K562 (cell line): ENCODE data around the gene STUB1. TPM values are rescaled to one million over a fixed set of nuclear protein-coding genes. Genes with fewer than 3 reads are reported as not detected.
A peak's percentile ranks its signal among the peaks of the same experiment; 100 is the strongest.

Experiments used
- ATAC-seq: fragments of 200-7000 bp; cut with Tn5 transposase; 3 replicates; pipeline ENCODE4 v1.9.1; 2020; ENCODE audit warnings: moderate library complexity
- BruUV-seq: library from RNA; stranded (reverse); fragments of 400-500 nt; replicated peaks from 2 replicates; lab custom pipeline; 2021; lab: Mats Ljungman, UMichigan
- CTCF ChIA-PET: fragments of 300-600 bp; formaldehyde crosslinking; extraction: SDS; loops from one replicate; lab custom pipeline; 2021; ENCODE audit warnings: low intra/inter-chr PET ratio; lab: Yijun Ruan, JAX
- POLR2A ChIA-PET: fragments of 300-600, 350-650 bp; sonication (Branson Sonifier 250); formaldehyde crosslinking; extraction: SDS; loops from one replicate; lab custom pipeline; 2021; ENCODE audit warnings: antibody characterized with exemption, inconsistent platforms; lab: Yijun Ruan, JAX
- DNase-seq, 4 experiments: peaks; one replicate each; pipeline versions ENCODE4 v3.0.0 to v3.0.0-alpha.2; 2011 to 2018; ENCODE audit warnings: low spot score in 3 of 4, mixed read lengths in 3 of 4; ENCODE audit errors: extremely low read depth in 1 of 4
- FAIRE-seq: peaks from 2 replicates; lab custom pipeline; 2011; peaks lifted over from hg19 to GRCh38; lab: Jason Lieb, UNC
- H2AFZ ChIP-seq: 2 replicates; pipeline ENCODE4 v1.6.0; 2011; ENCODE audit warnings: low read depth, low read length, control low read depth, inconsistent platforms
- H3K27ac ChIP-seq: fragments of 200-600 bp; 3 replicates; pipeline ENCODE4 v1.8.0; 2011; ENCODE audit warnings: low read depth, mild to moderate bottlenecking, control low read depth, inconsistent platforms, low read length, moderate library complexity, mixed read lengths; ENCODE audit errors: extremely low read depth
- H3K27me3 ChIP-seq, 2 experiments: fragments of 300-600 bp in 1 of 2; 2 replicates in 1 of 2; 3 replicates in 1 of 2; pipeline versions ENCODE4 v1.6.0 to v1.8.0; 2011; ENCODE audit warnings: inconsistent platforms in 2 of 2, low read length in 2 of 2, mild to moderate bottlenecking in 1 of 2, mixed read lengths in 1 of 2, moderate library complexity in 1 of 2; ENCODE audit not compliant: control insufficient read depth in 2 of 2, insufficient read depth in 2 of 2
- H3K36me3 ChIP-seq: fragments of 300-600 bp; 3 replicates; pipeline ENCODE4 v1.8.0; 2011; ENCODE audit warnings: mild to moderate bottlenecking, low read length, inconsistent platforms; ENCODE audit not compliant: control insufficient read depth, insufficient read depth
- H3K4me1 ChIP-seq, 2 experiments: fragments of 200-600 bp in 1 of 2; replicated peaks in 1 of 2; 2 replicates in 1 of 2; 3 replicates in 1 of 2; pipeline versions ENCODE4 v1.5.1 to v1.8.0; 2011; ENCODE audit warnings: inconsistent platforms in 2 of 2, low read length in 2 of 2, mild to moderate bottlenecking in 1 of 2, mixed read lengths in 1 of 2, moderate library complexity in 1 of 2; ENCODE audit not compliant: control insufficient read depth in 2 of 2, insufficient read depth in 2 of 2
- H3K4me2 ChIP-seq: 2 replicates; pipeline ENCODE4 v1.6.1; 2011; ENCODE audit warnings: low read length, control low read depth, inconsistent platforms, mixed read lengths; ENCODE audit not compliant: insufficient read depth
- H3K4me3 ChIP-seq: fragments of 200-600 bp; sonication (generic), shearing (Covaris generic); 2 replicates; pipeline ENCODE4 v1.5.1; 2016; ENCODE audit warnings: control low read depth, inconsistent platforms
- H3K79me2 ChIP-seq: fragments of 200-600 bp; 3 replicates; pipeline ENCODE4 v1.8.0; 2011; ENCODE audit warnings: low read length, inconsistent platforms; ENCODE audit not compliant: control insufficient read depth, insufficient read depth
- H3K9ac ChIP-seq, 2 experiments: 2 replicates each; pipeline versions ENCODE4 v1.6.0 to v1.6.1; 2011; ENCODE audit warnings: low read depth in 2 of 2, low read length in 2 of 2, control low read depth in 1 of 2, inconsistent platforms in 1 of 2, mild to moderate bottlenecking in 1 of 2, mixed read lengths in 1 of 2; ENCODE audit not compliant: insufficient read depth in 1 of 2
- H3K9me1 ChIP-seq: one replicate; pipeline ENCODE4 v1.6.0; 2011; ENCODE audit warnings: inconsistent platforms, mild to moderate bottlenecking, low read length, moderate library complexity; ENCODE audit not compliant: control insufficient read depth, insufficient read depth
- H3K9me3 ChIP-seq: replicated peaks from 2 replicates; pipeline ENCODE4 v1.5.1; 2011; ENCODE audit warnings: low read depth, low read length, inconsistent platforms; ENCODE audit not compliant: control insufficient read depth, insufficient read depth
- H4K20me1 ChIP-seq: replicated peaks from 2 replicates; pipeline ENCODE4 v1.6.1; 2011; ENCODE audit warnings: low read length, inconsistent platforms, mixed read lengths; ENCODE audit not compliant: control insufficient read depth, insufficient read depth
- ASH1L ChIP-seq: fragments of 450-650 bp; IDR thresholded peaks from 2 replicates; pipeline ENCODE4 v1.6.1; 2018; ENCODE audit warnings: borderline replicate concordance, mild to moderate bottlenecking, low read depth; ENCODE audit not compliant: partially characterized antibody
- CHAMP1 ChIP-seq: fragments of 450-650 bp; IDR thresholded peaks from 2 replicates; pipeline ENCODE4 v1.6.1; 2016; ENCODE audit warnings: mild to moderate bottlenecking
- ESRRA ChIP-seq: fragments of 450-650 bp; IDR thresholded peaks from 2 replicates; pipeline ENCODE4 v1.6.1; 2014; ENCODE audit warnings: low read depth, mild to moderate bottlenecking, moderate library complexity, borderline replicate concordance
- FIP1L1 ChIP-seq: fragments of 200-400 bp; formaldehyde crosslinking; IDR thresholded peaks from 2 replicates; pipeline ENCODE4 v1.6.1; 2018; ENCODE audit warnings: mild to moderate bottlenecking, low read depth, low read length; ENCODE audit not compliant: poor library complexity, severe bottlenecking
- HNRNPL ChIP-seq: fragments of 200-400 bp; formaldehyde crosslinking; IDR thresholded peaks from 2 replicates; pipeline ENCODE4 v1.6.1; 2017; ENCODE audit warnings: low read depth, mild to moderate bottlenecking, low read length
- MAX ChIP-seq: sonication (generic); formaldehyde crosslinking; IDR thresholded peaks from 2 replicates; pipeline ENCODE4 v1.9.0; 2022; ENCODE audit warnings: mild to moderate bottlenecking, missing genetic modification reagents
- MCM3 ChIP-seq: fragments of 450-650 bp; IDR thresholded peaks from 2 replicates; pipeline ENCODE4 v1.6.1; 2016
- MTA1 ChIP-seq: fragments of 450-650 bp; IDR thresholded peaks from 2 replicates; pipeline ENCODE4 v1.6.1; 2017; ENCODE audit warnings: borderline replicate concordance
- MTA3 ChIP-seq: fragments of 450-650 bp; formaldehyde crosslinking; IDR thresholded peaks from 2 replicates; pipeline ENCODE4 v1.6.1; 2017; ENCODE audit warnings: mild to moderate bottlenecking, borderline replicate concordance
- NFE2 ChIP-seq: IDR thresholded peaks from 2 replicates; pipeline ENCODE4 v1.6.1; 2014; ENCODE audit warnings: antibody characterized with exemption, low read depth
- NFIC ChIP-seq: fragments of 450-650 bp; IDR thresholded peaks from 2 replicates; pipeline ENCODE4 v1.6.1; 2017; ENCODE audit warnings: mild to moderate bottlenecking, inconsistent platforms
- NR4A1 ChIP-seq, 2 experiments: fragments of 250-450 bp in 1 of 2; fragments of 450-650 bp in 1 of 2; sonication (Bioruptor Pico) in 1 of 2; IDR thresholded peaks; 2 replicates each; pipeline versions ENCODE4 v1.4.0 to v1.6.1; 2016 to 2020; ENCODE audit warnings: mild to moderate bottlenecking in 2 of 2, missing compliant biosample characterization in 1 of 2, missing genetic modification characterization in 1 of 2, moderate library complexity in 1 of 2
- POLR2G ChIP-seq: fragments of 200-400 bp; formaldehyde crosslinking; IDR thresholded peaks from 2 replicates; pipeline ENCODE4 v1.6.1; 2017; ENCODE audit warnings: low read depth, mild to moderate bottlenecking, antibody characterized with exemption, low read length, moderate library complexity
- SNAPC5 ChIP-seq: fragments of 250-450 bp; sonication (Bioruptor Pico); IDR thresholded peaks from 2 replicates; pipeline ENCODE4 v1.8.0; 2021; ENCODE audit warnings: moderate library complexity, mild to moderate bottlenecking, inconsistent platforms
- TAF9B ChIP-seq: fragments of 450-650 bp; IDR thresholded peaks from 2 replicates; pipeline ENCODE4 v1.6.1; 2018; ENCODE audit warnings: mild to moderate bottlenecking; ENCODE audit not compliant: partially characterized antibody
- ZNF77 ChIP-seq: fragments of 250-450 bp; sonication (Bioruptor Pico); IDR thresholded peaks from 2 replicates; pipeline ENCODE4 v1.5.0; 2020
- WGBS: fragments of 100-300 bp; shearing (Covaris generic); methylation state at CpG from one replicate; pipeline ENCODE4 v1.1.6; 2016; ENCODE audit warnings: low coverage, mixed read lengths; ENCODE audit not compliant: insufficient coverage; ENCODE audit errors: missing lambda C conversion rate; 5-methylcytosine and 5-hydroxymethylcytosine counted together
- in situ Hi-C: fragments of 300-500 bp; cut with MboI; formaldehyde crosslinking; loops from 4 replicates; pipeline ENCODE4 v1.15.0; 2018; ENCODE audit warnings: inconsistent platforms, mixed read lengths
- intact Hi-C: fragments of 100-400 bp; cut with micrococcal nuclease; formaldehyde crosslinking; loops from 2 replicates; pipeline ENCODE4 v1.14.2; 2022
- polyA plus RNA-seq, 8 experiments: library from polyadenylated mRNA; depleted of rRNA in 4 of 8; stranded (reverse) in 5 of 8; unstranded in 3 of 8; fragments of >200 nt; fragmentation: Nextera tagmentation in 2 of 8; fragmentation: Illumina TruSeq in 1 of 8; extraction: Ambion mirVana in 2 of 8; extraction: Trizol in 1 of 8; gene quantifications; 2 replicates each; pipeline versions ENCODE4 v1.2.1 to v1.2.3, GENCODE V29; 2011 to 2014; ENCODE audit warnings: inconsistent platforms in 1 of 8, missing spikeins in 1 of 8
- total RNA-seq, 7 experiments: library from RNA; depleted of rRNA in 6 of 7; stranded (reverse); fragments of >200 nt in 6 of 7; fragmentation: Illumina TruSeq in 2 of 7; extraction: Trizol in 2 of 7; gene quantifications; 2 replicates each; pipeline versions ENCODE4 v1.2.1 to v1.2.3, GENCODE V29; 2011 to 2021; ENCODE audit warnings: low replicate concordance in 1 of 7

The STUB1 gene
- total and polyA plus RNA-seq, 9 of the 15 experiments (the other 6 are each of a cell fraction or from before 2014, with no cell fraction given): 10.6 to 251 (median 152) TPM

- TF ChIP-seq ZNF77 (CRISPR knock-in tag): 0 out of 2 replicates have a peak, but pooled peaks have one; percentile 40
- TF ChIP-seq POLR2G: peak; percentile 11
- TF ChIP-seq ESRRA: peak; percentile 89
Measured at GRCh38 chr16:674214-674881, 5.9 kb upstream of the STUB1 start (continued).

- H3K9ac ChIP-seq: peak within 1 kb of the TSS; percentile 32 to 93; a peak in 3 of 4 replicates
- H2AFZ ChIP-seq: peak within 1 kb of the TSS; percentile 86
- CTCF ChIA-PET: no interaction called here
- POLR2A ChIA-PET: interaction anchor here (0.5 to 1.7 kb wide), 7 partner anchors 9 to 305 kb away, joined by 3 to 6 read pairs (median 4); partner anchors contain the start of genes JMJD8 and MRPL28
- peaks cover 22 to 96% of the 10 kb centered on the region in 2 experiments for H3K4me1 ChIP-seq
- intact Hi-C loops (loop anchor here (5.0 kb wide), 1 partner anchor 38 kb away; the partner anchor contains the start of gene METTL26), in situ Hi-C loops (loop anchor here (10.0 kb wide), 1 partner anchor 280 kb away; the partner anchor contains the start of gene NME4)
- peak within 1 kb of the TSS; percentile 79 for H3K4me2 ChIP-seq
- H3K27me3 ChIP-seq: no peaks in the 10 kb centered on the region
- H4K20me1 ChIP-seq: 0 out of 2 replicates have a peak, but pooled peaks cover 4% of the 10 kb centered on the region
- peak within 1 kb of the TSS; percentile 72 for H3K27ac ChIP-seq
- H3K9me3 ChIP-seq: no peaks in the 10 kb centered on the region
- H3K9me1 ChIP-seq: no peaks in the 10 kb centered on the region
- peaks cover 50% of the 10 kb centered on the region for H3K36me3 ChIP-seq
- DNase-seq: peak; percentile 53 to 90 (median 68)
- H3K79me2 ChIP-seq: peaks cover 8% of the 10 kb centered on the region
- ATAC-seq: peak; percentile 66
- BruUV-seq: no TSS peak
- peak; percentile 88 for FAIRE-seq
- WGBS: 3% methylated on average over 36 of the region's 73 CpGs
- peak within 1 kb of the TSS; percentile 52 for H3K4me3 ChIP-seq
- peak; percentile 55; the same call in 1 of the 2 replicates for TF ChIP-seq MTA1
- 0 out of 2 replicates have a peak, but pooled peaks have one; percentile 39 for TF ChIP-seq HNRNPL
- TF ChIP-seq MCM3: no peak
- no peak for TF ChIP-seq NR4A1 (CRISPR knock-in tag; IDR thresholded peaks at IDR 0.05)
- no peak for TF ChIP-seq NR4A1 (tag; IDR thresholded peaks at IDR 0.05)
- TF ChIP-seq CHAMP1: no peak
- peak; percentile 94 for TF ChIP-seq NFIC
- TF ChIP-seq MAX: peak; percentile 70
- no peak for TF ChIP-seq SNAPC5 (CRISPR knock-in tag)
- TF ChIP-seq ASH1L: no peak
- TF ChIP-seq MTA3: peak; percentile 92
- TF ChIP-seq TAF9B: no peak
- TF ChIP-seq NFE2: 0 out of 2 replicates have a peak, but pooled peaks have one; percentile 4
- peak; percentile 63 for TF ChIP-seq FIP1L1
Measured at GRCh38 chr16:674968-675883, 5.0 kb upstream of the STUB1 start, which contains the start of gene RHBDL1. TSS of gene RHBDL1 (plus strand) at chr16:675671. CDS start at chr16:675791, 120 bp downstream.
